ENCODE measurements around the gene NNMT. TPM values are rescaled to one million over a fixed set of nuclear protein-coding genes. Genes with fewer than 3 reads are reported as not detected.

The NNMT gene
- total RNA-seq, 1 experiment from 2014 or later = 51.2 TPM

- H3K9me3 ChIP-seq (replicated peaks) = no peaks in the 10 kb centered on the region
- no peak for DNase-seq
- 0 out of 2 replicates have a peak, but pooled peaks cover 2% of the 10 kb centered on the region for H3K4me1 ChIP-seq
- H3K27me3 ChIP-seq = no peaks in the 10 kb centered on the region
- H3K4me3 ChIP-seq = no peak overlapping the region
- no peak overlapping the region for H3K27ac ChIP-seq
- no peaks in the 10 kb centered on the region for H3K36me3 ChIP-seq
Observed at GRCh38 chr11:114350022-114350421, 53.8 kb downstream of the NNMT start.

- Histone ChIP-seq H3K4me1 (peaks cover 12% of the 10 kb centered on the region; the same call in 1 of the 2 replicates), H3K9me3 (replicated peaks) (no peaks in the 10 kb centered on the region), H3K27me3 (no peaks in the 10 kb centered on the region), H3K36me3 (no peaks in the 10 kb centered on the region), H3K27ac (no peak overlapping the region), H3K4me3 (no peak overlapping the region)
- DNase-seq = no peak
Observed at GRCh38 chr11:114353443-114353842, 57.2 kb downstream of the NNMT start.

- Histone ChIP-seq H3K9me3 (replicated peaks) (no peaks in the 10 kb centered on the region), H3K36me3 (no peaks in the 10 kb centered on the region), H3K27me3 (no peaks in the 10 kb centered on the region), H3K4me3 (no peak overlapping the region), H3K27ac (no peak overlapping the region), H3K4me1 (peaks cover 12% of the 10 kb centered on the region; the same call in 1 of the 2 replicates)
- no peak for DNase-seq
Observed at GRCh38 chr11:114354076-114354475, 57.9 kb downstream of the NNMT start.

- peaks cover 11% of the 10 kb centered on the region; the same call in 1 of the 2 replicates for H3K4me1 ChIP-seq
- no peak overlapping the region for H3K27ac ChIP-seq
- no peak for DNase-seq
Observed at GRCh38 chr11:114358716-114359115, 62.5 kb downstream of the NNMT start.

GRCh38 chr11:114359342-114359741, 63.1 kb downstream of the NNMT start:
- H3K27me3 ChIP-seq = no peaks in the 10 kb centered on the region

More at GRCh38 chr11:114358716-114359115, 62.5 kb downstream of the NNMT start:
- H3K27me3 ChIP-seq = no peaks in the 10 kb centered on the region
- H3K4me3 ChIP-seq = no peak overlapping the region
- no peaks in the 10 kb centered on the region for H3K36me3 ChIP-seq
- no peaks in the 10 kb centered on the region for H3K9me3 ChIP-seq (replicated peaks)

GRCh38 chr11:114362326-114362725, 66.1 kb downstream of the NNMT start:
- H3K4me3 ChIP-seq = no peak overlapping the region
- H3K9me3 ChIP-seq (replicated peaks) = no peaks in the 10 kb centered on the region
- H3K27me3 ChIP-seq = no peaks in the 10 kb centered on the region

More at GRCh38 chr11:114359342-114359741, 63.1 kb downstream of the NNMT start:
- Histone ChIP-seq H3K27ac (no peak overlapping the region), H3K9me3 (replicated peaks) (no peaks in the 10 kb centered on the region), H3K4me3 (no peak overlapping the region), H3K4me1 (peaks cover 10% of the 10 kb centered on the region; the same call in 1 of the 2 replicates), H3K36me3 (no peaks in the 10 kb centered on the region)
- no peak for DNase-seq

GRCh38 chr11:114362958-114363357, 66.8 kb downstream of the NNMT start:
- no peaks in the 10 kb centered on the region for H3K27me3 ChIP-seq
- DNase-seq = no peak
- H3K36me3 ChIP-seq = no peaks in the 10 kb centered on the region
- H3K4me1 ChIP-seq = peaks cover 13% of the 10 kb centered on the region; the same call in 1 of the 2 replicates
- H3K27ac ChIP-seq = no peak overlapping the region
- no peak overlapping the region for H3K4me3 ChIP-seq
- no peaks in the 10 kb centered on the region for H3K9me3 ChIP-seq (replicated peaks)

More at GRCh38 chr11:114362326-114362725, 66.1 kb downstream of the NNMT start:
- Histone ChIP-seq H3K4me1 (peaks cover 15% of the 10 kb centered on the region; the same call in 1 of the 2 replicates), H3K27ac (no peak overlapping the region), H3K36me3 (no peaks in the 10 kb centered on the region)
- no peak for DNase-seq

Other genes starting within 250 kb of the NNMT start
- not detected in 2 replicates for gene ZBTB16, start 236.7 kb upstream of the NNMT start, total RNA-seq (2014; rRNA removed; shearing (Covaris generic))
- 3.2 and 3.6 TPM in 2 replicates for gene C11orf71, start 104.1 kb downstream of the NNMT start, total RNA-seq (2014; rRNA removed; shearing (Covaris generic))
- 17.4 and 19.9 TPM in 2 replicates for gene RBM7, start 104.3 kb downstream of the NNMT start, total RNA-seq (2014; rRNA removed; shearing (Covaris generic))
- 76.0 and 81.3 TPM in 2 replicates for gene REXO2, start 143.1 kb downstream of the NNMT start, total RNA-seq (2014; rRNA removed; shearing (Covaris generic))

Data from SJCRH30 (cell line).